Brain microvascular endothelial cell (primary cell): ENCODE results near the gene CD79A.

ENCODE experiments used
- DNase-seq: peaks from one replicate; pipeline ENCODE4 v3.0.0-alpha.2; 2020
- H3K27ac ChIP-seq: fragments of 250-450 bp; sonication (Bioruptor Pico); 2 replicates; pipeline ENCODE4 v1.5.1; 2020; ENCODE audit warnings: mild to moderate bottlenecking, moderate library complexity
- H3K27me3 ChIP-seq: fragments of 250-450 bp; sonication (Bioruptor Pico); replicated peaks from 2 replicates; pipeline ENCODE4 v1.5.1; 2020; ENCODE audit warnings: mild to moderate bottlenecking
- H3K36me3 ChIP-seq: fragments of 250-450 bp; sonication (Bioruptor Pico); replicated peaks from 2 replicates; pipeline ENCODE4 v1.5.1; 2020; ENCODE audit warnings: mild to moderate bottlenecking
- H3K4me3 ChIP-seq: 2 replicates; pipeline ENCODE4 v1.5.1; 2011; ENCODE audit warnings: low read depth, mild to moderate bottlenecking, control low read depth, low read length, moderate library complexity
- in situ Hi-C: cut with HindIII; loops from 2 replicates; pipeline ENCODE4 v1.10.0; 2017; ENCODE audit warnings: low sequenced_read_pairs, low pct_ligation_motif_present
- TF ChIP-seq, protein P1 (sequence below): IDR thresholded peaks from 2 replicates; pipeline ENCODE4 v1.5.1; 2011; ENCODE audit warnings: low read depth, mild to moderate bottlenecking, moderate library complexity, low read length, control low read depth, inconsistent platforms; ENCODE audit errors: missing control alignments

The CD79A gene

GRCh38 chr19:41906271-41906670, 29.2 kb downstream of the CD79A start:
- H3K4me3 ChIP-seq: no peak overlapping the region
- H3K27ac ChIP-seq: no peak overlapping the region
- in situ Hi-C loops: no loop called here
- no peaks in the 10 kb centered on the region for H3K27me3 ChIP-seq
- DNase-seq: no peak
- peaks cover 47% of the 10 kb centered on the region for H3K36me3 ChIP-seq
- TF ChIP-seq, protein P1, sequence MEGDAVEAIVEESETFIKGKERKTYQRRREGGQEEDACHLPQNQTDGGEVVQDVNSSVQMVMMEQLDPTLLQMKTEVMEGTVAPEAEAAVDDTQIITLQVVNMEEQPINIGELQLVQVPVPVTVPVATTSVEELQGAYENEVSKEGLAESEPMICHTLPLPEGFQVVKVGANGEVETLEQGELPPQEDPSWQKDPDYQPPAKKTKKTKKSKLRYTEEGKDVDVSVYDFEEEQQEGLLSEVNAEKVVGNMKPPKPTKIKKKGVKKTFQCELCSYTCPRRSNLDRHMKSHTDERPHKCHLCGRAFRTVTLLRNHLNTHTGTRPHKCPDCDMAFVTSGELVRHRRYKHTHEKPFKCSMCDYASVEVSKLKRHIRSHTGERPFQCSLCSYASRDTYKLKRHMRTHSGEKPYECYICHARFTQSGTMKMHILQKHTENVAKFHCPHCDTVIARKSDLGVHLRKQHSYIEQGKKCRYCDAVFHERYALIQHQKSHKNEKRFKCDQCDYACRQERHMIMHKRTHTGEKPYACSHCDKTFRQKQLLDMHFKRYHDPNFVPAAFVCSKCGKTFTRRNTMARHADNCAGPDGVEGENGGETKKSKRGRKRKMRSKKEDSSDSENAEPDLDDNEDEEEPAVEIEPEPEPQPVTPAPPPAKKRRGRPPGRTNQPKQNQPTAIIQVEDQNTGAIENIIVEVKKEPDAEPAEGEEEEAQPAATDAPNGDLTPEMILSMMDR: no peak

- Histone ChIP-seq H3K4me3 (no peak overlapping the region), H3K36me3 (peaks cover 39% of the 10 kb centered on the region), H3K27me3 (peaks cover 6% of the 10 kb centered on the region), H3K27ac (no peak overlapping the region)
- in situ Hi-C loops: no loop called here
- DNase-seq: no peak
- TF ChIP-seq, protein P1: no peak
Measured at GRCh38 chr19:41906916-41907680, 30.0 kb downstream of the CD79A start.

DNA sequence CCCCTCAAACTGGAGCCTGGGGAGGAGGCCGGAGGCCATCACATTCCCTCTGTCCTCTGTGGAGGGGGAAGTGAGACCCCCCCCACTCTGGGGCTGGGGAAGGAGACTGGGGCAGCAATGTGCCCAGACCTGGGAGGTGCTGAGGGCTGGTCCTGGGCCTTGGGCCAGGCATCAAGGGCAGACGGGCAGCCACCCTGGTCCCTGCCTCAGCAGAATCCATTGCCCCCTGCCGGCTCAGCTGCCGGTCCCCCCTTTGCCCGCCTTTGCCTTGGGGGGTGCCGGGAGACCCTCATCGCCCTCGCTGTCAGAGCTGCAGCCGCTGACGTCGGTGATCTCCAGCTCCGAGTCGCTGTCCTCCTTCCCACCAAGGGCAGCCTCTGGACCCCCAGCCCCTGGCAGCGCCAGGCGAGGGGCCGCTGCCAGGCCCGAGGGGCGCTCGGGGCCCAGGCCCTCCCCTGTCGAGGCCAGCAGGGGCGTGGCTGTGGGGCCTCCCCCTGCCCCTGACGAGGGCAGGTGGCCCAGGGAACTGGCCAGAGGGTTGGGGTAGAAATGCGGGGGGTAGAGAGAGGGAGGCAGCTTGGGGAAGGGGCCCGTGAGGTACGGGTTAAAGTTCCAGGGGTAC, 31.0 kb downstream of the CD79A start:
- TF ChIP-seq, protein P1: no peak
- H3K27ac ChIP-seq: no peak overlapping the region
- H3K27me3 ChIP-seq: peaks cover 14% of the 10 kb centered on the region
- no peak overlapping the region for H3K4me3 ChIP-seq
- peaks cover 29% of the 10 kb centered on the region for H3K36me3 ChIP-seq
- in situ Hi-C loops: no loop called here
- DNase-seq: no peak

DNA sequence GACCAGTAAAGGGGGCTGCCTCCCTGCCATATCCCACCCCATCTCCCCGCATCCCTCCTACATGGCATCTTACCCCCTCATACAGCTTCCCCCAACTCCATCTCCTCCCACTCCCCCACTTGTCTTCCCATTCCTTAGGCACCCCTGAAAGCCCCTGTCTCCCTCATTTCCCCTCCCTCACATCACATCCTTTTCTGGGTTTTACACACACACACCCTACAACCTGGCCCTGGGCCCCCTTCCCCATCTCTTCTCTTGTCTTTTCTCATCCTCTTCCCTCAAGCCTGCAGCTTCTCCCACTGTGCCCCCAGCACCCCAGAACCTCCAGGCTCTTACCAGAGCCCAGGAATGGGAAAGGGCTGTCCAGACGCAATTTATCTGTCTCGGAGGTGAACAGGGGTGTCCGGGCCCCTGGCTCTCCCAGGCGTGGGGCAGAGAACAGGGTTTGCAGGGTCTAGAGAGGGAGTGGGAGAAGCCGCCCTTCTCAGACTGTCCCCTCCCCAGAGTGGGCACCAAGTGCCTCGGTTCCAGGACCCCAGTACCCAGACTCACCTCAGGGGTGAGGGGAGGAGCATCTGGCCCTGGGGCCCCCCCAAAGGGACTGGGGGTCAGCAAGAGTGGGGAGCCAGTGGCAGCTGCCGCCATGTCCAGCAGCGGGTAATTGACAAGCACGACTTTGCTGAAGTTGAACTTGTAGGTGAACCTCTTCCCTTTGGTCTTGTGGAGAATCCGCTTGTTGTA, 31.8 kb downstream of the CD79A start:
- no peak overlapping the region for H3K27ac ChIP-seq
- peaks cover 21% of the 10 kb centered on the region for H3K27me3 ChIP-seq
- in situ Hi-C loops: no loop called here
- H3K36me3 ChIP-seq: peaks cover 24% of the 10 kb centered on the region
- TF ChIP-seq, protein P1: no peak
- no peak overlapping the region for H3K4me3 ChIP-seq
- no peak for DNase-seq

DNA sequence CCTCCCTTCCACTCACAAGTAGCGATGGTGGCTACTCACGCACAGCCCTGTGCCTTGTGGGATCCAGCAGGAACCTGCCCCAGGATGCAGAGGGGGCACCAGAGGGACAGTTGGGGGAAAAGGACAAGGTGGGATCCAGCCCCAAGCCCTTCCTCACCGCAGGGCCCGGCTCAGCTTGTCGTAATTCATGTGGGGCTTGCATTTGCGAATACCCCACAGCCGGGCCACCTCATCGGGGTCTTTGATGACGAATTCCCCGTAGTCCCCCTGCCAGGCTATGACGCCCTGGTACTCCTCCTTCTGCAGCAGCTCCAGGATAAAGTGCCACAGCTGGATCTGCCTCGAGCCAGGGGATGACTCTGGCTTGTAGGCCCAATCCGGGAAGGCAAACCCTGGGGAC, 32.6 kb downstream of the CD79A start:
- DNase-seq: no peak
- in situ Hi-C loops: no loop called here
- H3K27ac ChIP-seq: no peak overlapping the region
- H3K27me3 ChIP-seq: peaks cover 25% of the 10 kb centered on the region
- H3K36me3 ChIP-seq: peaks cover 17% of the 10 kb centered on the region
- TF ChIP-seq, protein P1: no peak
- no peak overlapping the region for H3K4me3 ChIP-seq
